ENCODE data around the gene SNPH.

- no peak for TF ChIP-seq SIN3A (IDR thresholded peaks at IDR 0.05; ENCODE audit: borderline replicate concordance, insufficient read depth, low read length)
- TF ChIP-seq TAF1 (IDR thresholded peaks at IDR 0.05; ENCODE audit: borderline replicate concordance, insufficient read depth, low read length), result no peak
- no peak for TF ChIP-seq POLR2AphosphoS5 (IDR thresholded peaks at IDR 0.05; ENCODE audit: low read depth, low read length)
- TF ChIP-seq REST (IDR thresholded peaks at IDR 0.05; ENCODE audit: insufficient read depth in 1 of 2, low read depth in 2 of 2, low read length in 2 of 2), result no peak
- TF ChIP-seq FOXP2 (optimal IDR thresholded peaks at IDR 0.05; ENCODE audit: borderline replicate concordance, extremely low read depth, extremely low read length, insufficient read depth), result no peak
These were observed 10.4 kb upstream of the SNPH start for GRCh38 chr20:1255675-1256074.

Measured in PFSK-1 (cell line).